ENCODE data around the gene ONECUT3.

DNA sequence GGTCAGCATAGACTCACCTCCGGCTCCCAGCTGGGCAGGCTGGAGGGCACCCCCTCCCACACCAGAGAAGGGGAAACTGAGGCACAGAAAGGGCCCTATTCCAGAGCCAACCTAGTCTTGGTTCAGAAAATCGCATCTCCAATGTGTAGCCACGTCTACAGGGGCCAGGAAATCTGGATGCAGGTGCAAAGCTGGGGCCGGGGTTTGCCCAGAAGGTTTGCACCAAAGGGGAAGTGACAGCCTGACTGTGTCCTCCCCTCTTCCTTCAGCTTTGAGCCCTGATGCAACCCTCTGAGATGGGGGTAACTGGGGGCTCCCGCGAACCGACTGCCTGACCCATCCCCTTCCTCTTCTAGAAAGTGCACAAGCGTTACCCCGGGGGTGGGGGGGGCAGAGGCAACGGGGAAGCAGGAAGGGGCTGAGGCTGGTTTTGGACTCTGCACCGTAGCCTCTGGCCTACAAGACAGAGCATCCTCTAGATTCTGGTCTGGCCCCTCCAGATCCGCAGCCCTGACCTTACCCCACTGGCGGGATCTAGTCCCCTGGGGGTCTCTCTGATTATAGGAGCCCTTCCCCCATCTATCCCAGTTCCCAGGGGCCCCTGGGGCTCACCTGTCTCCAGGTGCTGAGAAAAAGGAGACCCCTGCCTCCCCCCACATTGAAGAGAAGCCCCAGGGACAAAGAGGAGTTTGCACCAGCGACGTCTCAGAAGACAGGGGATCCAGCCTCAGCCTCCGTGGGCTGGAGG is 1.1 kb upstream of the ONECUT3 start:
- TF ChIP-seq TAF1 (IDR thresholded peaks at IDR 0.05; ENCODE audit: low read depth, low read length) = no peak
- no peak for TF ChIP-seq POLR2AphosphoS5 (IDR thresholded peaks at IDR 0.05; ENCODE audit: low read depth, low read length)
- no peak for TF ChIP-seq POLR2A (IDR thresholded peaks at IDR 0.05; ENCODE audit: low read depth, low read length)
- TF ChIP-seq SPI1 (IDR thresholded peaks at IDR 0.05; ENCODE audit: low read depth, low read length) = peak; percentile 55
